ENCODE results near the gene ANXA10.
"Not testable (repeated sequence)": the region's sequence is repeated elsewhere in the genome, so short reads cannot be mapped to it uniquely, and the experiment has no call there.

Gene ANXA10

GRCh38 chr4:168118116-168118655 lies 25.8 kb downstream of the ANXA10 start:
- no peak for DNase-seq (ENCODE audit: low spot score)

GRCh38 chr4:168119100-168119499 lies 26.8 kb downstream of the ANXA10 start:
- DNase-seq (ENCODE audit: low spot score) = no peak

DNA sequence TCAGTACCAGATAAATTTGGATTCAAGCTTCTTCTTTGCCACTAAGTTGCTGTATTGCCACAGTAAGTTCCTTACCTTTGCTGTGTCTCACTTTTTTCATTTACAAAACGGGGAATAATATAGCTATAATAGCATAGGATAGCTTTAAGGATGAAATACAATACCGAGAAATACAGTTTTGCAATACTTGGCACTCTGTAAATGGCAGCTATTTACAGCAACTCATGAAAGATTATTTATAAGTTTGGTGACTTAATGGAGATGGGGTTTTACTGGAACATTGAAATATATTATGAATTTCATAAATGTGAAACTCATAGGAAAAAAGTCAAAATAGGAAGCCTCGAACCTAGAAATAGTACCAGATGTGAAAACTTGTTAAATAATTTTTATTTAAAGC lies 27.6 kb downstream of the ANXA10 start:
- DNase-seq (ENCODE audit: low spot score) = no peak

DNA sequence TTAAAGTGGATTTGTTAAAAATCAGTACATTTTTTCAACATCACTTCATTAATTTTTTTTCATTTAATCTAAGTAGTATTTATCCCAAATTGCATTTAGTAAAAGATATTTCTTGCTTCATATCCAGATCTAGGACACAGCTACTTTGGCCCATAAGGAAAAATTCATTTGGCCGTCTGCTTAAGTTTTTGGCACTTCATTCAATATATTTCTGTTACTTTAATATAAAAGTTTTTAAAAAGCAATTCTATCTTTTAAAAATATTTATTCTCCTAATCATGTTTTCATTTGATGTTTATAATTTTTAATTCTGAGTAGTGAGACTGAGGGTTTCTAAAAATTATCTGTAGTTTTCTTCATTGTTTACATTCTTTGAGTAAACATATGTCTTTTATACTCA lies 28.5 kb downstream of the ANXA10 start:
- DNase-seq (ENCODE audit: low spot score) = no peak

- DNase-seq (ENCODE audit: low spot score) = peak; percentile 12
These were observed 31.8 kb downstream of the ANXA10 start for GRCh38 chr4:168124008-168124641.

DNA sequence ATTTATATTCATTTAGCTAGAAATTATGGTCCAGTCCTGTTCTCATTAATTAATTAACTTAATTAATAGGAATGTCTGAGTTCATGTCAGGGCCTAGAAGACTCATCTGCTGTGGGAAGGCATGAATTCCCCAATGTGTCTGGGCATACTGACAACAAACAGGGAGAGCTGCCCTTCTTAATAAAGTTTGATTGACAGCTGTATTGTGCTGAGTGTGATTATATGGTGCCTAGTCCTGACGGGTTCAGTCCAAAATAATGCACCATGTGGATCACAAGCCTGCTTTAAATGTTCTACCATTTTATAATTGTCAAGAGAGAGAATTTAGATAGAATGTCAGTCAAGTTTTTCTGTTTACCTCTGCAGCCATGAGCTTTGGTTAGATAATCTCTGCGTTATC lies 34.6 kb downstream of the ANXA10 start:
- DNase-seq (ENCODE audit: low spot score) = no peak

DNA sequence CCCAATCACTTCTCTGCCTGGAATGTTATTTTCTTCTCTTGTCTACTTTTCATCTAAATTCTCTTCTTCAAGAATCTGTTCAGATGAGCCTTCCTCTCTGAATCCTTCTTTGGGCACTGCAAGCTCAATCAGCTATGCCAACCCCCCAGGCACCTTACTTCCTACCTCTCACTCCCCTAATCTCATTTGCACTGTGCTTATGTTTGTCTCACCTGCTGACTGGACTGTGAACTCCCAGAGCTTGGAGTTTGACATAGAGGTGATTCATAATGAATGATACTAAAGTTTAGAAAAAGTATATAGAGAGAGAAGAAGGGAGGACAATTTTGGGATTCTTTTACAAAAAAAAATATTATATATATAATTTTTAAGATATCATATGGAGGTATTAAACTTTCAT lies 36.3 kb downstream of the ANXA10 start:
- DNase-seq (ENCODE audit: low spot score) = no peak

DNA sequence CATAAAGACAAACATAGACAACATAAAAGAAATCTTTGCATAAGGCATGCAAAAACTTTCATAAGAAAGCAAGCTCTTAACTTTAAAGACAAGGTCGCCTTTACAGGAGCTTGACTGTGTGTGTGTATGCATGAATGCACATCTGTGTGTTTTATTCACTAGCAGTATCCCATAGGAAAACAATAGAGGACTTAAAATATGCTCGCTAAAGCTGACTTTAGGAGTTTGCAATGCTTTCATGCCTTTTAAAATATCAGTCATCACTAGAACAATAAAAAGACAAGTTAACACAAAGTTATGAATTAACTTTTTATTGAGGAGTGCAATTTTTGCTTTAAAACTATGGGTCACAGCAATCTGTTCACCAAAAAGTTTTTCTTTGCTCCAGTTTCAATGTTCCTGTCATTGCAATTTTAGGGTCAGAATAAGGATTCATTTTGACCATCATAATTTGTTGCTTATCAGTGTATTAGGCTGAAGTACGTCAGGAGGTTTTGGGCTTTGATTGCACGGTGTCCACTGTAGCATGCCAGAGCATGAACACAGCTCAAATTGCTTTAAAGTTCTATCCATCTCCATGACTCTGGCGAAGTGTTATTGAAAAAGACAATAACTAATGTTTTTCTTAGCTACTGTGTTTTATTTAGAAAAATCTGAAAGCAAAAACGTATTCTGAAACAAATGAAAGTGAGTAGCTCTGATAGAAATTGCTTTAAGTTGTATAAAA lies 36.9 kb downstream of the ANXA10 start:
- no peak for DNase-seq (ENCODE audit: low spot score)

DNA sequence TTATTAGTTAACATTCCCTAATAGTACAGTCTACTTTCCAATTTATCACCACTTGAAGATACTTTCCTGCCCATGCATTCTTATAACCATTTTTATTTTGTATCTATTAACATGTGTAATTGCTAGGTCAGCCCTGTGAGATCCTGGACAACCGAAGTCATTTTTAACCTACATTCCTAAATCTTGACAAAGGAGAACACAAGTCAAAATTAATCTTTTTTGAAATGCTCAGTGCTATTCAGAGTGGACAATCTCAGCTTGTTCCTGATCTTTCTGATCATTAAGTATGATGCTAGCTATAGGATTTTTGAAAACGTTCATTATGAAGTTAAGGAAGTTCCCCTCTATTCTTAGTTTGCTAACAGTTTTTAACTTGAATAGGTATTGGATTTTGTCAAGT lies 37.5 kb downstream of the ANXA10 start:
- no peak for DNase-seq (ENCODE audit: low spot score)

GRCh38 chr4:168131196-168131595 lies 38.9 kb downstream of the ANXA10 start:
- no peak for DNase-seq (ENCODE audit: low spot score)

DNA sequence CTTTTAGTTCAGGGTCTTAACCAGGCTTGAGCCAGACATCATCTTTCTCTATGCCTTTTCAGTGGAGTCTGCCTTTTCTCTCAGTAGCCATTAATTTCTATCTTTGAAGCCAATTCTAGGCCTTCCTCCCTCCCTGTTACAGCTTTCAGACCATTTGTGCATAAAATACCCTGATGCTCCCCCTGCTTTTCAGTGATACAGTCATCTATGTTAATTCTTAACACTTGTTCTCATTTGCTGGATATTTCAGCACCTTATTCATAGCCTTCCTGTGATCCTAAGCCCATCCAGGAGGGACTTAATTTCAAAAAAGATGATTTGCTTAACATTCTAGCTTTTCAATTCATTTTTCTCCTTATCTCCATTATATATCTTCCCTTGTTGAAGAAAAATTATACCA lies 42.3 kb downstream of the ANXA10 start:
- DNase-seq (ENCODE audit: low spot score) = no peak

- not testable (repeated sequence) for DNase-seq (ENCODE audit: low spot score)
These were observed 43.5 kb downstream of the ANXA10 start for GRCh38 chr4:168135860-168136259.

DNA sequence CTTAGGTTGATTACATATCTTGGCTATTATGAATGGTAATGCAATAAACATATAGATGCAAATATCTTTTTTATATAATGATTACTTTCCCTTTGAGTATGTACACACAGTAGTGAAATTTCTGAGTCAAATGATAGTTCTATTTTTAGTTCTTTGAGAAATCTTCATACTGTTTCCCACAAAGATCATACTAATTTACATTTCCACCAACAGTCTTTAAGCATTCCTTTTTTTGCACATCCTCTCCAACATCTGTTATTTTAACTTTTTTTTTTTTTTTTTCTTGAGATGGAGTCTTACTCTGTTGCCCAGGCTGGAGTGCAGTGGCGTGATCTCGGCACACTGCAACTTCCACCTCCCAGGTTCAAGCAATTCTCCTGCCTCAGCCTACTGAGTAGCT lies 45.4 kb downstream of the ANXA10 start:
- DNase-seq (ENCODE audit: low spot score) = not testable (repeated sequence)

DNA sequence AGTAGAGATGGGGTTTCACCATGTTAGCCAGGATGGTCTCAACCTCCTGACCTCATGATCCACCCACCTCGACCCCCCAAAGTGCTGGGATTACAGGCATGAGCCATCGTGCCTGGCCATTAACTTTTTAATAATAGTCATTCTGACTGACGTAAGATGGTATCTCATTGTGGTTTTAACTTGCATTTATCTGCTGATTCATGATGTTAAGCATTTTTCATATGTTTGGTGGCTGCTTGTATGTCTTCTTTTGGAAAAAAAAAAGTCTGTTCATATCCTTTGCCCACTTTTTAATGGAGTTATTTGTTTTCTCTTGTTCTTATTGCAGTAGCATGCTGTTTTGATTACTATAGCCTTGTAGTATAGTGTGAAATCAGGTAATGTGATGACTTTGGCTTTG lies 45.8 kb downstream of the ANXA10 start:
- no peak for DNase-seq (ENCODE audit: low spot score)

- peak; percentile 7 for DNase-seq (ENCODE audit: low spot score)
These were observed 47.0 kb downstream of the ANXA10 start for GRCh38 chr4:168139336-168139735.

DNA sequence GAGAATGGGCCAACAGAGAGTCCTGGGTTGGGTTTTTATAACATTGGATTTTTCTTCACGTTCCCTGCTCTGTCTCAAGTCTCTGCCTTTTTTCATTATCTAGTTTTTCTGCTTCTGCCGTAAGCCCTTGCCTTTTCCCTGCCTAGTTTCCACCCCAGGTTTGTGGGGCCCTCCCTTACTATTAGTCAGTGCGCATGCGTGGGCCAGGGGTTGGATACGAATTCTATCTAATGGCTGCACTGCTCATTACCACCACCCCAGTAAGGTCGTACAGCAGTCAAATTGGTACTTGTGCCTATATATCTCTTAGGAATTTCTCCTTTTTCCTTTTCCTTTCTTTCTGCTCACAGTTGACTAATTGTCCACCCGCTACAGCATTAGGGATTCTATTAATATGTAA lies 49.4 kb downstream of the ANXA10 start:
- DNase-seq (ENCODE audit: low spot score) = no peak

GRCh38 chr4:168143601-168144000 lies 51.3 kb downstream of the ANXA10 start:
- no peak for DNase-seq (ENCODE audit: low spot score)

- no peak for DNase-seq (ENCODE audit: low spot score)
These were observed 58.2 kb downstream of the ANXA10 start for GRCh38 chr4:168150420-168151050.

GRCh38 chr4:168151327-168151726 lies 59.0 kb downstream of the ANXA10 start:
- no peak for DNase-seq (ENCODE audit: low spot score)

DNA sequence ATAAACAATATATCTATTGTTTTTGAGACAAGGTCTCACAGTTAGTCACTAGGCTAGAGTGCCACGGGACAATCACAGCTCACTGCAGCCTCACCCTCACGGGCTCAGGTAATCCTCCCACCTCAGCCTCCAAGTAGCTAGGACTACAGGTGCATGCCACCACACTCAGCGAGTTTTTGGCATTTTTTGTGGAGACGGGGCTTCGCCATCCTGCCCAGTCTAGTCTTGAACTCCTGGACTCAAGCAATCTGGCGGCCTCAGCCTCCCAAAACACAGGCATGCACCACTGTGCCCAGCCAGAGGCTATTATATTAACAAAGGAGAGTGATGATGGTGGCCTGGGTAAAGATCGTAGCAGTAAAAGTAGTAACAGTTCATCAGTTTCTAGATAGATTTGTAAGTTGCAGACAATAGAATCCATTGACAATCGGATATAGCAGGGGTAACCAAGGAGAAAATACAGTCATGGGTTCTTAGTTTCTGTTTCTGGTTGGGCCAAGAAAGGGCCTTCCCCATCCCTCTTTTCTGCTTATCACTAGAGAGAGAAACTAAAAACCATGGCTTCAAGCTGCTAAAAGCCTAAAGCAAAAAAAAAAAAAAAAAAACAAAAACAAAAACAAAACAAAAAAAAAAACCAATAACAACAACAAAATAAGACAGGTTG lies 60.6 kb downstream of the ANXA10 start:
- no peak for DNase-seq (ENCODE audit: low spot score)

- DNase-seq (ENCODE audit: low spot score) = no peak
These were observed 61.5 kb downstream of the ANXA10 start for GRCh38 chr4:168153596-168154440.

Data from hepatic stellate cell (primary cell).